HG03159 (cell line): ENCODE results near the gene GNB1.

ENCODE experiments used
- ATAC-seq: cut with Tn5 transposase; IDR thresholded peaks from one replicate; pipeline ENCODE4 v1.9.1; 2021; ENCODE audit warnings: mild to moderate bottlenecking, moderate library complexity; ENCODE audit not compliant: unreplicated experiment

Gene GNB1

GRCh38 chr1:1910651-1911331, 19.9 kb upstream of the GNB1 start:
- ATAC-seq: no peak

- ATAC-seq: no peak
These were observed 19.2 kb upstream of the GNB1 start for GRCh38 chr1:1910033-1910465.

- ATAC-seq: peak; percentile 25
These were observed 17.6 kb upstream of the GNB1 start for GRCh38 chr1:1908506-1908791.

GRCh38 chr1:1907098-1907736, 16.3 kb upstream of the GNB1 start:
- no peak for ATAC-seq

GRCh38 chr1:1906185-1907097, 15.6 kb upstream of the GNB1 start:
- no peak for ATAC-seq

- ATAC-seq: no peak
These were observed 12.3 kb upstream of the GNB1 start for GRCh38 chr1:1903224-1903623.

- ATAC-seq: no peak
These were observed 10.9 kb upstream of the GNB1 start for GRCh38 chr1:1901641-1902294.

GRCh38 chr1:1900883-1901640, 10.2 kb upstream of the GNB1 start:
- ATAC-seq: no peak

- ATAC-seq: no peak
These were observed 9.1 kb upstream of the GNB1 start for GRCh38 chr1:1899967-1900327.

GRCh38 chr1:1899266-1899966, 8.5 kb upstream of the GNB1 start:
- no peak for ATAC-seq

- no peak for ATAC-seq
These were observed 7.5 kb upstream of the GNB1 start for GRCh38 chr1:1898246-1898933.

GRCh38 chr1:1895456-1896336, 4.8 kb upstream of the GNB1 start:
- no peak for ATAC-seq

GRCh38 chr1:1895060-1895418, 4.2 kb upstream of the GNB1 start:
- ATAC-seq: no peak

GRCh38 chr1:1894354-1895059, 3.6 kb upstream of the GNB1 start:
- no peak for ATAC-seq

- no peak for ATAC-seq
These were observed 3.1 kb upstream of the GNB1 start for GRCh38 chr1:1893997-1894353.

- ATAC-seq: no peak
These were observed 2.6 kb upstream of the GNB1 start for GRCh38 chr1:1893291-1893985.

- no peak for ATAC-seq
These were observed 1.9 kb upstream of the GNB1 start for GRCh38 chr1:1892763-1893120.
